Activated CD8-positive, alpha-beta T cell treated with anti-CD3 and anti-CD28 coated beads for 36 hours (primary cell): Measurements from ENCODE around the gene CEP131. TPM values are rescaled to one million over a fixed set of nuclear protein-coding genes. Genes with fewer than 3 reads are reported as not detected.

ENCODE experiments used
- ATAC-seq: fragments of 200-7000 bp; cut with Tn5 transposase; one replicate; pipeline ENCODE4 v1.10.0; 2021; ENCODE audit warnings: mild to moderate bottlenecking, moderate library complexity
- CTCF ChIA-PET: fragments of 350-600 bp; sonication (Branson Sonifier 250); formaldehyde crosslinking; loops from one replicate; lab custom pipeline; 2021; ENCODE audit warnings: antibody characterized with exemption; lab: Charles Lee
- POLR2A ChIA-PET: fragments of 350-600 bp; sonication (Branson Sonifier 250); formaldehyde crosslinking; loops from one replicate; lab custom pipeline; 2021; ENCODE audit warnings: antibody characterized with exemption; lab: Charles Lee
- DNase-seq: peaks from one replicate; pipeline ENCODE4 v3.0.0-alpha.2; 2020
- H3K27ac Mint-ChIP-seq: one replicate; pipeline ENCODE4 v1.8.0; 2021; ENCODE audit warnings: mild to moderate bottlenecking, mixed read lengths
- H3K27me3 Mint-ChIP-seq: one replicate; pipeline ENCODE4 v1.8.0; 2021; ENCODE audit warnings: mixed read lengths
- H3K36me3 Mint-ChIP-seq: one replicate; pipeline ENCODE4 v1.8.0; 2021; ENCODE audit warnings: low read depth, mixed read lengths
- H3K4me1 Mint-ChIP-seq: one replicate; pipeline ENCODE4 v1.8.0; 2021; ENCODE audit warnings: low read depth, mixed read lengths
- H3K4me3 Mint-ChIP-seq: one replicate; pipeline ENCODE4 v1.8.0; 2021; ENCODE audit warnings: mild to moderate bottlenecking, moderate library complexity, mixed read lengths
- H3K9me3 Mint-ChIP-seq: one replicate; pipeline ENCODE4 v1.8.0; 2021; ENCODE audit warnings: mixed read lengths
- intact Hi-C: fragments of 100-400 bp; cut with micrococcal nuclease; formaldehyde crosslinking; loops from one replicate; pipeline ENCODE4 v1.10.0; 2022
- total RNA-seq, 2 experiments: library from RNA; stranded (reverse); gene quantifications; one replicate each; pipeline ENCODE4 v1.2.3, GENCODE V29; 2021
- TF ChIP-seq, protein P1 (sequence below): fragments of 200-600 bp; IDR thresholded peaks from one replicate; pipeline ENCODE4 v1.8.0; 2022; ENCODE audit warnings: antibody characterized with exemption, mild to moderate bottlenecking

The CEP131 gene
- total RNA-seq, 2 experiments from 2014 or later = 7.9 to 10.9 TPM

DNA sequence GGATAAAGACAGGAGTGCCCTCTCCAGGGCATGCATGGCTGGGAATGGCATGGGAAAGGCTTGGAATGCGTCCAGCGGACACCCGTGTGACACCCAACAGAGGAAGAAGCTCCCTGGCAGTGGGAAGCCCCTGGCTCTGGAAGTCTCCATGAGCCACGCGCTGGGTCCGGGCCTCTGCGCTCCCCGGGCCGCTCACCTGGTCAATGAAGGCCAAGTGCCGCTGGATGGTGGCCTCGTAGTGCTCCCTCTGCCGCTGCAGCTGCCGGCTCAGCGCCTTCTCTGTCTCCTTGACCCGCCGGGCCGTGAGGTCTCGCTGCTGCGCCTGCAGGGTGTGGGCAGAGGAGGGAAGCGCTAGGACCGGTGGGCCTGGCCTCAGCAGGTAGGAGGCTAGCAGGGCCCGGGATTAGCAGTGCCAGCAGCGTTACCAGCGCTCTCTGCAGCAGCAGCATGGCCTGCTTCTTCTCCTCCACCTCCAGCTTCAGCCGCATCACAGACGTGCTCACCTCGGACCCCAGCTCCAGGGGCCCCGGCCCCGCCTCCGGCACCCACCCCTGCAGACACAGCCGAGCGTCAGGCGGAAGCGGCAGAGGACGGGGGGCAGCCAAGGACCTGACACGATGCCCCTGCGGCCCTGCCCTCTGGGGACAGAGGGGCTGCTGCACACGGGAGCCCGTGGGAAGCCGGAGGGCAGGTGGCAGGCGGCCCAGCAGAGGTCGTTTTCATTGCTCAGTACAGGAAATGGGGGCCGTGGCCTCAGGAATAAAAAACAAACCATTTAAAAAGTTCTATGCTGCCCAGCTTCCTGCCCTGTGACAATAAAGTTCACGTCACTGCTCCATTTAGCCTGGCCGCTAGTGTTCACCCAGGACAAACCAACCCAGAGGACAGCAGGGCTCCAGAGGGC lies 26.0 kb downstream of the CEP131 start:
- Mint-ChIP-seq H3K9me3 (no peaks in the 10 kb centered on the region), H3K36me3 (no peaks in the 10 kb centered on the region), H3K27me3 (no peaks in the 10 kb centered on the region), H3K4me3 (no peak overlapping the region), H3K4me1 (no peaks in the 10 kb centered on the region), H3K27ac (no peak overlapping the region)
- ChIA-PET CTCF (no interaction called here), POLR2A (no interaction called here)
- TF ChIP-seq, protein P1, sequence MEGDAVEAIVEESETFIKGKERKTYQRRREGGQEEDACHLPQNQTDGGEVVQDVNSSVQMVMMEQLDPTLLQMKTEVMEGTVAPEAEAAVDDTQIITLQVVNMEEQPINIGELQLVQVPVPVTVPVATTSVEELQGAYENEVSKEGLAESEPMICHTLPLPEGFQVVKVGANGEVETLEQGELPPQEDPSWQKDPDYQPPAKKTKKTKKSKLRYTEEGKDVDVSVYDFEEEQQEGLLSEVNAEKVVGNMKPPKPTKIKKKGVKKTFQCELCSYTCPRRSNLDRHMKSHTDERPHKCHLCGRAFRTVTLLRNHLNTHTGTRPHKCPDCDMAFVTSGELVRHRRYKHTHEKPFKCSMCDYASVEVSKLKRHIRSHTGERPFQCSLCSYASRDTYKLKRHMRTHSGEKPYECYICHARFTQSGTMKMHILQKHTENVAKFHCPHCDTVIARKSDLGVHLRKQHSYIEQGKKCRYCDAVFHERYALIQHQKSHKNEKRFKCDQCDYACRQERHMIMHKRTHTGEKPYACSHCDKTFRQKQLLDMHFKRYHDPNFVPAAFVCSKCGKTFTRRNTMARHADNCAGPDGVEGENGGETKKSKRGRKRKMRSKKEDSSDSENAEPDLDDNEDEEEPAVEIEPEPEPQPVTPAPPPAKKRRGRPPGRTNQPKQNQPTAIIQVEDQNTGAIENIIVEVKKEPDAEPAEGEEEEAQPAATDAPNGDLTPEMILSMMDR = no peak
- intact Hi-C loops = no loop called here
- ATAC-seq = no peak
- no peak for DNase-seq

DNA sequence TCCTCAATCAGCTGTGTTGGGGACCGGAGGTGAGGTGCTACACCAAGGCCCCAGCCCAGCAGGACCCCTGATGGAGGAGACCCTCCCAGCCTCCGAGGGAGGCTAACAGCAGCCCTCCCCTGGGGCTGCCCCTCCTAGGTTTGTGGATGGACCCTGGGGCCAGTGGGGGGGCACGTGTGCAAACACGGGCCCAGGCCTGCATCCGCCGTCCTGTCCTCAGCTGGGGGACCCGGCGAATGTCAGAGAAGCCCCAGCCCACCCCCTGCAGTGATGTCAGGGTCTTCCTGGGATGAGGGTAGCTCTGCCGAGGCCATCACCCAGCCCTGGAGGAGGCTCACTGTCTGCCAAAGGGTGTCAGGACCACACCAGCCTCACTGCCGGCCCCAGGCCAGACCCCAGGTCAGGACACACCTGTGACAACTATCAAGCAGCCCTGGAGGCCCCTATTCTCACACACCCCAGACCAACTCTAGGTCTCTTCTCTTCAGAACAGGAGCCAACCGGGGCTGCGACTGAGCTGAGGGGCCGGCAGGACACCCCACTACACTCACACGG lies 26.7 kb downstream of the CEP131 start:
- Mint-ChIP-seq H3K4me1 (no peaks in the 10 kb centered on the region), H3K27me3 (no peaks in the 10 kb centered on the region), H3K27ac (no peak overlapping the region), H3K36me3 (no peaks in the 10 kb centered on the region), H3K9me3 (no peaks in the 10 kb centered on the region), H3K4me3 (no peak overlapping the region)
- POLR2A ChIA-PET = no interaction called here
- CTCF ChIA-PET = no interaction called here
- ATAC-seq (no peak), DNase-seq (no peak)
- TF ChIP-seq, protein P1 = no peak
- intact Hi-C loops = no loop called here

DNA sequence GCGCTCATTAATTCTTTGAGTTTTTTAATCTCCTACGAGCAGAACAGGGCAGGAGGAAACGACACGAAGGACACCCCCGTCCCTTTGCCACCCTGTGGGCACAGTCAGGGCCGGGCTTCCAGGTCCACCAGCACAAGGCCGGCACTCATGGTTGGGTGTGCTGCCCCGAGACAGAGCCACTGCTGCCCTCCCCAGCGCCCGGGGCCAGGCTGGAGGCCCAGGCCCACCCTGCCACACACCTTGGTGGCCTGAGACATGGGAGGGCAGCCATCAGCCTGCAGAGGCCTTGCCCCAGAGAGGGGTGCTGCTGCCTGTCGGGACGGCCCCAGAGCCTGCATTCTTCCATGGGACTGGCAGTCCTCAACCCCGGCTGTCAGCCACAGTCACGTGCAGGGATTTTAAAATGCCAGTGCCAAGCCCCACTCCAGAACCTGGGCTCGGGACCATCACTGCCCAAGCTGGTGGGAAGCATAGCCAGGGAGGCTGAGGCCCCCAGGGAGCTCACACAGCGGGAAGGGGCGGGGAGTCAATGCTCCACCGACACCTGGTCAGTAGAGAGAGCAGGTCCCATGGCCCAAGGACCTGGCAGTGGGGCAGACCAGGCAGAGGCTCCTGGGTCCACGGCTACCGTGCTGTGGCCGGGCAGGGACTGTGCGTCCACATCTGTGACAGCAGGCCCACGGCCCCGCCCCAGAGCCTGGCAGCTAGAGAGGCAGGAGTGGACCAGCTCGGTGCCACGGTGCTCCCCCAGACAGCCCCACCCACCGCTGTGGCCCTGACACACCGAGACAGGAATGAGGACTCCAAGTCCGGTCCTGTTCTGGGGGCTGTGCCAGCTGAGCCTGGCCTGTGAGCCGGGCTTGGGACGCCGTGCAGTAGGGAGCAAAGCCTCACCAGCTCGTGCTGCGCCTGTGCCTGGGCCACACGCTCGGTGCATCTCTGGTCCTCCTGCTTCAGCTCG lies 27.5 kb downstream of the CEP131 start:
- intact Hi-C loops = no loop called here
- Mint-ChIP-seq H3K4me3 (no peak overlapping the region), H3K27ac (no peak overlapping the region), H3K9me3 (no peaks in the 10 kb centered on the region), H3K4me1 (no peaks in the 10 kb centered on the region), H3K36me3 (no peaks in the 10 kb centered on the region), H3K27me3 (no peaks in the 10 kb centered on the region)
- ChIA-PET POLR2A (no interaction called here), CTCF (no interaction called here)
- ATAC-seq (no peak), DNase-seq (no peak)
- TF ChIP-seq, protein P1 = no peak

DNA sequence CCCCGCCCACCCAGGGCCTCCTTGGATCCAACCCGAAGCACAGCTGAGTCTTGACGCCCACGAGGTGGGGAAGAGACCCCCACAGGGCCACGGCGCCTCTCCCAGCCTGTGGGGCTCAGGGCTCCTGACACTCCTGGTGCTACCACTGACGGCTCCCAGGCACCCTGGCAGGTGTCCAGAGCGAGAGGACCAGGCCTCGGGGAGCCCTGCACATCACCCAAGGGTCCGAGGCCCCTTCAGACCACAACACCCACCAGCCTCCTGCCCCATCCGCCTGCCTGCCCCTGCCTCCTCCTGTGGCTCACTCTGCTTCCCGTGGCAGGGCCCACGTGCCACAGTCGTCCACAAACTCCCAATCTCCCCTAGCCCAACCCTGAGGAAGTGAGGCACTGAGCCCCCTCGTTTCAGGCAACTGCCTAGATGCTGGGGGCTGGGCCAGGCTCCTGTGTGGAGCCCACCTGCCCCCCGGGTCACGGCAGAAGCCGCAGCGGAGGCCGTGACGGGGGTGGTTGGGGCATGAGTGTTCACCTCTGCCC lies 28.5 kb downstream of the CEP131 start:
- ATAC-seq (no peak), DNase-seq (no peak)
- no peaks in the 10 kb centered on the region for H3K4me1 Mint-ChIP-seq
- POLR2A ChIA-PET = no interaction called here
- H3K36me3 Mint-ChIP-seq = no peaks in the 10 kb centered on the region
- TF ChIP-seq, protein P1 = no peak
- intact Hi-C loops = no loop called here
- no peaks in the 10 kb centered on the region for H3K9me3 Mint-ChIP-seq
- H3K27ac Mint-ChIP-seq = no peak overlapping the region
- no peak overlapping the region for H3K4me3 Mint-ChIP-seq
- CTCF ChIA-PET = no interaction called here
- H3K27me3 Mint-ChIP-seq = no peaks in the 10 kb centered on the region
